HTERT RPE-1 (cell line): ENCODE data around the gene RAB41.
"Not testable (repeated sequence)": the region's sequence is repeated elsewhere in the genome, so short reads cannot be mapped to it uniquely, and the experiment has no call there.

Experiments
- in situ Hi-C: fragments of 300-500 bp; cut with MboI; formaldehyde crosslinking; loops from 4 replicates; pipeline ENCODE4 v1.14.3; 2020; ENCODE audit warnings: low sequenced_read_pairs

RAB41 gene

GRCh38 chrX:70289793-70290770 is 8.1 kb downstream of the RAB41 start, which contains the start of the genes KIF4A and PDZD11:
KIF4A (plus strand) TSS chrX:70290104; CDS start chrX:70290459, 355 bp downstream.
PDZD11 (minus strand) TSS chrX:70289927; CDS start chrX:70289341, 586 bp downstream.
- in situ Hi-C loops = no loop called here

- in situ Hi-C loops = no loop called here
Measured at GRCh38 chrX:70292788-70293187, 10.8 kb downstream of the RAB41 start.

GRCh38 chrX:70293621-70294020 is 11.6 kb downstream of the RAB41 start:
- in situ Hi-C loops = no loop called here

- in situ Hi-C loops = no loop called here
Measured at GRCh38 chrX:70301716-70302115, 19.7 kb downstream of the RAB41 start.

- in situ Hi-C loops = no loop called here
Measured at GRCh38 chrX:70313503-70313902, 31.5 kb downstream of the RAB41 start.

- in situ Hi-C loops = no loop called here
Measured at GRCh38 chrX:70322784-70323183, 40.8 kb downstream of the RAB41 start.

- in situ Hi-C loops = not testable (repeated sequence)
Measured at GRCh38 chrX:70323628-70324027, 41.7 kb downstream of the RAB41 start.

GRCh38 chrX:70324326-70324725 is 42.4 kb downstream of the RAB41 start:
- in situ Hi-C loops = no loop called here

GRCh38 chrX:70331161-70331560 is 49.2 kb downstream of the RAB41 start:
- in situ Hi-C loops = no loop called here

GRCh38 chrX:70332600-70332999 is 50.6 kb downstream of the RAB41 start:
- in situ Hi-C loops = no loop called here
